ENCODE data around the gene TLNRD1.
"Not testable (repeated sequence)": the region's sequence is repeated elsewhere in the genome, so short reads cannot be mapped to it uniquely, and the experiment has no call there.

Gene TLNRD1

GRCh38 chr15:81000624-81001151 is at the start of gene TLNRD1:
TSS of gene TLNRD1 (plus strand) at chr15:81000923. CDS start at chr15:81002272, 1,349 bp downstream.
- DNase-seq, result peak; percentile 62 to 79

- no peak for DNase-seq
These were observed 48.8 kb upstream of the TLNRD1 start for GRCh38 chr15:80951941-80952340.

- no peak for DNase-seq
These were observed 47.4 kb upstream of the TLNRD1 start for GRCh38 chr15:80953001-80953952.

GRCh38 chr15:80953953-80954778 is 46.6 kb upstream of the TLNRD1 start:
- DNase-seq, result no peak

GRCh38 chr15:80955571-80956452 is 44.9 kb upstream of the TLNRD1 start:
- peak; percentile 12 to 56 for DNase-seq

- DNase-seq, result peak in 1 of 2 experiments; percentile 53
These were observed 43.2 kb upstream of the TLNRD1 start for GRCh38 chr15:80957556-80957955.

- DNase-seq, result no peak
These were observed 42.7 kb upstream of the TLNRD1 start for GRCh38 chr15:80957976-80958375.

GRCh38 chr15:80958818-80959495 is 41.8 kb upstream of the TLNRD1 start:
- no peak for DNase-seq

GRCh38 chr15:80965454-80965853 is 35.3 kb upstream of the TLNRD1 start:
- DNase-seq, result not testable (repeated sequence)

GRCh38 chr15:80966431-80967197 is 34.1 kb upstream of the TLNRD1 start:
- no peak for DNase-seq

- DNase-seq, result peak; percentile 4 to 66
These were observed 33.3 kb upstream of the TLNRD1 start for GRCh38 chr15:80967451-80967850.

GRCh38 chr15:80967991-80968510 is 32.7 kb upstream of the TLNRD1 start:
- no peak for DNase-seq

GRCh38 chr15:80969316-80969715 is 31.4 kb upstream of the TLNRD1 start:
- DNase-seq, result no peak

GRCh38 chr15:80970018-80970657 is 30.6 kb upstream of the TLNRD1 start:
- peak; percentile 48 to 77 for DNase-seq

GRCh38 chr15:80970658-80971057 is 30.1 kb upstream of the TLNRD1 start:
- DNase-seq, result no peak

GRCh38 chr15:80971143-80971542 is 29.6 kb upstream of the TLNRD1 start:
- DNase-seq, result no peak

GRCh38 chr15:80972276-80972675 is 28.4 kb upstream of the TLNRD1 start:
- DNase-seq, result no peak

GRCh38 chr15:80974914-80975313 is 25.8 kb upstream of the TLNRD1 start:
- DNase-seq, result no peak

GRCh38 chr15:80976851-80977250 is 23.9 kb upstream of the TLNRD1 start:
- DNase-seq, result no peak

GRCh38 chr15:80977627-80978036 is 23.1 kb upstream of the TLNRD1 start:
- DNase-seq, result peak in 1 of 2 experiments; percentile 51

All from NCI-H446 (cell line).